Right lobe of liver (tissue), 4 donors: ENCODE measurements around the gene SURF1.

Experiments used
- POLR2A ChIP-seq: fragments of 450-650 bp; IDR thresholded peaks from one replicate; pipeline ENCODE4 v1.6.1; 2017; ENCODE audit warnings: antibody characterized with exemption, mild to moderate bottlenecking
- TF ChIP-seq, protein P1 (sequence below), 4 donors: fragments of 200-600 bp in 3 of 4; fragments of 450-650 bp in 1 of 4; IDR thresholded peaks; one replicate each; pipeline versions ENCODE4 v1.5.1 to v1.8.0; 2016 to 2022; ENCODE audit warnings: antibody characterized with exemption in 4 of 4, mild to moderate bottlenecking in 2 of 4
- donor health status: DM: no; HTN: no; CAD: no.
- donor health status: DM: no; HTN: no; CAD: no.
- donor health status: DM: no; HTN: yes; CAD: no.

GRCh38 chr9:133345596-133345995 is 10.7 kb downstream of the SURF1 start:
- no peak for TF ChIP-seq POLR2A
- TF ChIP-seq, protein P1, sequence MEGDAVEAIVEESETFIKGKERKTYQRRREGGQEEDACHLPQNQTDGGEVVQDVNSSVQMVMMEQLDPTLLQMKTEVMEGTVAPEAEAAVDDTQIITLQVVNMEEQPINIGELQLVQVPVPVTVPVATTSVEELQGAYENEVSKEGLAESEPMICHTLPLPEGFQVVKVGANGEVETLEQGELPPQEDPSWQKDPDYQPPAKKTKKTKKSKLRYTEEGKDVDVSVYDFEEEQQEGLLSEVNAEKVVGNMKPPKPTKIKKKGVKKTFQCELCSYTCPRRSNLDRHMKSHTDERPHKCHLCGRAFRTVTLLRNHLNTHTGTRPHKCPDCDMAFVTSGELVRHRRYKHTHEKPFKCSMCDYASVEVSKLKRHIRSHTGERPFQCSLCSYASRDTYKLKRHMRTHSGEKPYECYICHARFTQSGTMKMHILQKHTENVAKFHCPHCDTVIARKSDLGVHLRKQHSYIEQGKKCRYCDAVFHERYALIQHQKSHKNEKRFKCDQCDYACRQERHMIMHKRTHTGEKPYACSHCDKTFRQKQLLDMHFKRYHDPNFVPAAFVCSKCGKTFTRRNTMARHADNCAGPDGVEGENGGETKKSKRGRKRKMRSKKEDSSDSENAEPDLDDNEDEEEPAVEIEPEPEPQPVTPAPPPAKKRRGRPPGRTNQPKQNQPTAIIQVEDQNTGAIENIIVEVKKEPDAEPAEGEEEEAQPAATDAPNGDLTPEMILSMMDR (IDR thresholded peaks at IDR 0.05): no peak
